ENCODE results near the gene NAA38.
A peak's percentile ranks its signal among the peaks of the same experiment; 100 is the strongest.

NAA38 gene

DNA sequence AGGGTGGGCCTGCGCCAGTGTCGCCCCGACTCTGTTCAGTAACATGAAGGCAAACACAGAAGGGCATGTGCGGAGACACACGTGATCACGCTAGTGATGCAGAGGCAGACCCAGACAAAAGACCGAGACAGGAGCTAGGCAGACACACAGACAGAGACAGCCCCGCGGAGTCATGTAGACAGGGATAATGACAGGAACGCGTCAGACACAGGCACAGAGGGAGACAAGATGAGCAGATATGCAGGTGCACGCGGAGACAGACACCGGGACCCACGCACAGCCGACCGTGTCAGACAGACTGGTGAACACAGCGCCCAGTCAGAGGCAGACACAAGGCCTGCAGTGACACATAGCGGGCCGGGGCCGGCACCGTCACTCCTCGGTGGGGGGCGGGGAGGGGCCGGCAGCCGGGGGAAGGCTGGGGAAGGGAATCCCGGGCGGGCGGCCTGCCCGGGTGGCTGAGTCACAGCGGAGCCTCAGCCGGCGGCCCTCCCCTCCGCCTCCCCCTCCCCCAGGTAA, 15.9 kb downstream of the NAA38 start:
- DNase-seq (ENCODE audit: low read depth), result peak; percentile 97

GRCh38 chr17:7840875-7841274, 16.5 kb downstream of the NAA38 start:
- no peak for DNase-seq (ENCODE audit: low read depth)

DNA sequence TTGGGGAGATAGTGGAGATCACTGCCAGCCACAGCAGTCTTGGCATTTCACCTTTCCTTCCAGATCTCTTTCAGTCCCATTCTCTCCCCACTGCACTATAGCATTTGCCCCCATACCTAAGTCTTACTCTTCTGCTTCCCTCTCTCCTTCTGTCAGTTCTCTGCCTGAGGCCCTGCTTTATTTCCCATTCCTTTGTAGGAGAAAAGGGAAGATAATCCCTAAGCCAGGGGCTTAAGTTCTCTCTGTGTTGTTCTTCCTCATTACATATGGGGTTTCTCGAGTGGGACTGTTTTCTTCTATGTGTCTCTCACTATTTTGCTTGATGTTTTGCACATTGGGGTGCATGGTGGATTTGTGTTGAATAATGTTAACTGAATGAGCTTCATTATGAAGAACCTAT, 16.9 kb downstream of the NAA38 start:
- DNase-seq (ENCODE audit: low read depth), result no peak

GRCh38 chr17:7839876-7840261, 17.5 kb downstream of the NAA38 start:
- DNase-seq (ENCODE audit: low read depth), result no peak

GRCh38 chr17:7839190-7839875, 18.0 kb downstream of the NAA38 start:
- DNase-seq (ENCODE audit: low read depth), result no peak

GRCh38 chr17:7838090-7839075, 19.0 kb downstream of the NAA38 start:
- no peak for DNase-seq (ENCODE audit: low read depth)

DNA sequence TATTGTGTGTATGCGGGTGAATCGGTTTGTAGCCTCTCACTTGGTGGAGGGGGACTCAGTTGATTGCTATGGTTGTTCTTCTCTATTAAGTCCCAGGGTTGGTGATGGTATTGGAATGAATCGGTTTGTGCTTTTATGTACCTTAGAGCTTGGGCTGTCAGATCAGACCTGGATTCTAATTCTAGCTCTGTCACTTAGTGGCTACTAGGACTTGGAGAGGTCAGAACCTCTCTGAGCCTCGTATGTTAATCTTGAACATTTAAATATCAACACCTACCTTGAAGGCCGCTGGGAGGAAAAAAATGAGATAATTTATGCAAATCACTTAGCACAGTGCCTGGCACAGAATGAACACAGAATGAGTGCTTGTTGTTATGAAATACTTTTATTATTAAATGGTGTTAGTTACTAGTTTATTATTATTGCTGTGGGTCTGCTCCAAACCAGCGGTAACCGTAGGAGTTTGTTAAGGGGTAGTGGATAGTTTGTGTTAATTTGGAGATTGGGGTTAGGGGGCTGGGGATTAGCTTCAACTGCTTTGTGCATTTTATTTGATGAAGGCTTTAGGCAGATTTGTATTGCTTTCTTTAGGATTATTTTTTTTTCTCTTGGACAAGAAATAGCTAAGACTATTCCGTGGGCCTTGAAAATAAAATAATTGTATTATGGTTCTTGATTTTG, 19.8 kb downstream of the NAA38 start:
- no peak for DNase-seq (ENCODE audit: low read depth)

GRCh38 chr17:7836596-7837407, 20.6 kb downstream of the NAA38 start:
- DNase-seq (ENCODE audit: low read depth), result peak; percentile 70

DNA sequence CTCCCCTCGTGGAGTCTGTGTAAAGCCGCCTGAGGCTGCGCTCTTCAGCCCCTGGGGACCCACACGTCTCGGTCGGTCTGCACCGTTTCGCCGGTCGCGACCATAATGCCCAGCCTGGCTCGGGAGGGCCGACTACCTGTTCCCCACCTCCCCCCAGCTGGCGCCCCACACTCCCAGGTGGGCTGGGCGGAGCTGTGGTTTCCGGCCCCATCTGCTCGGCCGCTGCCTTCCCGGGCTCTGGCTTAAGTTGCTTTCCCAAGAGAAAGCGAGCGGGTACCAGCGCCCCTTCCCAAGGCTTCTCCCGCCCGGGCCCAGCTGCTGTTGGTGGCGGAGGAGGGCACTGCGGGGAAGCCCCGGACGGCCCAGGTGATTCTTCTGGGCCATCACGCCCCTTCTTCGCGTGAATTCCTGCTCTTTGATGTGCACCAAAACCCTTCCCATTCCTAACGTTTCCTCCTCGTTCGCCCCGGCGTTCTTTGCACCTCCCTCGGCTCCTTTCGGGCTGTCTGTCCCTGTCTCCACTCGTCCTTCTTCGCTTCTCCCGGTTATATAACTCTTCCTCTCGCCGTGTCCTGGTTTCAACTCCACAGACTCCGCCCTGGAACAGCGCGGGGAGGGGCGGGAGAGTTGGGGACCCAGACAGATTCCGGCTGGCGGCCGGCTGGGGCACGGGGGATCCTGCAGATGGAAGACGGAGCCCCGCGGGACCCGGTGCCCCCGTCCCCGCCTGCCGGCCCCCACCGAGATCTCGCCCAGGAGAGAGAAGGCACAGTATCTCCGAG, 21.4 kb downstream of the NAA38 start:
- peak; percentile 50 for DNase-seq (ENCODE audit: low read depth)

DNA sequence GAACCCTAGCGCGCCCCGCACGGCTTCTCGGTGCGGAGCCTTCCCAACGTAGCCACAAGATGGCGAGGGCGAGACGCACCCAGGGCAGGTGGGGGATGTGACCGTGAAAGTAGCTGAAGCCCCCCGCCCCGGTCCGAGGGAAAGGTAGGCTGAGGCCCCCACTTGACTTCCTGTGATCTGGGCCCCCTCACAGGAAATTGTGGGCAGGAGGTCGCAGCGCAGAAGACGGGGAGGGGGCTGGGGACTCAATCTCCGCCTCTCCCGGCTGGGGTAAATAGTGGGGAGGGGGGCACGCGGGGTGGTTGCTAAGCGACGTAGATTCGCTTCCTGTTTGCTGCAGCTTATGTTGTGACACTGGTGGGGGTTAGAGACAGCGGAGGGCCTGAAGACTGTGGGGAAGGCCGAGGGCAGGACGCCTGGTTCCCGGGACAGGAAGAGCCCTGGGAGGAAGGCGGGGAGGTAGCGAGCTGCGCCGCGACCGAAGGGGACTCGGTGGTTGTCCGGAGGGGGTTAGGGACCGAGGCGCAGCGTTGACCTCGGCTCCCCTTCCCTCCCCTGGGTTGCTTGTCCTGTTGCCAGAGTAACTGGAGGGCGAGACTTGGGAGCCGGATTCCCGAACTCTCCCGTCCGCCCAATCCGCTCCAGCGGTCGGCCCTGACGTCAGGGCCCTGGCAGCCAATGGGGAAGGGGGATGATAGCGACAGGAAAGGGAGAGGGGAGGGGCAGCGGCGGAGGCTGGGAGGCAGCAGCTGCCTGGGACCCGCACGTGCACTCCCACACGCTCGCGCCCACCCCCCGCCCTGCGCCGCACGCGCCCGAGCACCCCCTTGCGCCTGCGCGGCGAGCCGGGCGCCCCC, 22.2 kb downstream of the NAA38 start:
- peak; percentile 96 for DNase-seq (ENCODE audit: low read depth)

DNA sequence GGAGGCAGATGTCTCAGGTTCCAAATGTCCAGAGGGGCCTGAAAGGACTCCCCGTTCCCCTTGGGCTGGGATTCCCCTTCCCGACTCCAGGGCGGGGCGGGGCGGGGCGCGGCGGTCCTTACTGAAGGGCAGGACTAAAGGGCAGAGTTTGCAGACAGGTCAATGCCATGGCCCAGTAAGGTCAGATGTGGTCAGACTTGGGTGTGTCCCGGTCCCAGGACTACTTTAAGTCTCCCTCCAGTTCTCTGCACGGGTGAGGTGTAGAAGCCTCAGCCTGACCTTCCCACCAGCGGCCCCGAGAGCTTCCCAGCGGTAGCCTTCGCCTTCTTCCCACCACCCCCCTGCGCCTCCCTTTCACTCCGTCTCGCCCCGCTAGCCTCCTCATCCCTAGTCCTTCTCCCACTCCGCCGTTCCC, 22.8 kb downstream of the NAA38 start:
- DNase-seq (ENCODE audit: low read depth), result peak; percentile 67

DNA sequence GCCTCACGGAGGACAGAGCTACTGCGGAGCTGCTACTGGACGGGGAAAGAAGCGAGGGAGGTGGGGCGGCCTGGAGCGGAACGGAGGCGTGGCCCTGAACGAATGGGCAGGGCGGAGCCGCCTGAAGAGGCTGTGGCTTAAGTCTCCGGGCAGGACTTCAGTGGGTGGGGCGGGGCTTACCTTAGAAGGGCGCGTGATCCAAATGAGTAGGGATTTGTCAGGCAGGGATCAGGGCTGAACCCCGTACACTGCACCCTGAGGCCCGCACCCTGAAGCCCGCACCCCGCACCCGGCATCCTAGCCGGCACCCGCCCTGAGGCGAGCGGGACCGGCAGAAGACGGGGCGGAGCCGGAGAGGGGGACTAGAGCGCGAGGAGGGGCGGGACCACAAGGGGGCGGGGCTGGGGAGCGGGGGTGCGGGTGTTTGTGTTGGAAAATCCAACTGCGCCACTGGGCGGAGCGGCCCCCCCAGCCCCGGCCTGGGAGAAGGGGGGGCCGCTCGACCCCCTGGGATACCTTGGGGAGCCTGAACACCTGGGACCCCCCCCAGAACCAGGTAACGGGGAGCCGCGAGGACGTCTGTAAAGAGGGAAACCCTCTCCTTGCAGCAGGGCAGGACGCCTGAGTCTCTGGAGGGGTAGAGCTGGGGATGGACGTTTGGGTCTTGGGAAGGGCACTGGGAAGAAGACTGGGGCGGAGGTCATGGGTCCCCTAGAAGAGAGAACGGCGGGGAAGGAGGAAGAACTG, 23.4 kb downstream of the NAA38 start, which contains the start of gene KDM6B:
Gene KDM6B (plus strand): TSS at position 423 of the 747 bp plus-strand sequence. CDS start 11,338 bp downstream, outside the sequence.
- peak; percentile 79 for DNase-seq (ENCODE audit: low read depth)

DNA sequence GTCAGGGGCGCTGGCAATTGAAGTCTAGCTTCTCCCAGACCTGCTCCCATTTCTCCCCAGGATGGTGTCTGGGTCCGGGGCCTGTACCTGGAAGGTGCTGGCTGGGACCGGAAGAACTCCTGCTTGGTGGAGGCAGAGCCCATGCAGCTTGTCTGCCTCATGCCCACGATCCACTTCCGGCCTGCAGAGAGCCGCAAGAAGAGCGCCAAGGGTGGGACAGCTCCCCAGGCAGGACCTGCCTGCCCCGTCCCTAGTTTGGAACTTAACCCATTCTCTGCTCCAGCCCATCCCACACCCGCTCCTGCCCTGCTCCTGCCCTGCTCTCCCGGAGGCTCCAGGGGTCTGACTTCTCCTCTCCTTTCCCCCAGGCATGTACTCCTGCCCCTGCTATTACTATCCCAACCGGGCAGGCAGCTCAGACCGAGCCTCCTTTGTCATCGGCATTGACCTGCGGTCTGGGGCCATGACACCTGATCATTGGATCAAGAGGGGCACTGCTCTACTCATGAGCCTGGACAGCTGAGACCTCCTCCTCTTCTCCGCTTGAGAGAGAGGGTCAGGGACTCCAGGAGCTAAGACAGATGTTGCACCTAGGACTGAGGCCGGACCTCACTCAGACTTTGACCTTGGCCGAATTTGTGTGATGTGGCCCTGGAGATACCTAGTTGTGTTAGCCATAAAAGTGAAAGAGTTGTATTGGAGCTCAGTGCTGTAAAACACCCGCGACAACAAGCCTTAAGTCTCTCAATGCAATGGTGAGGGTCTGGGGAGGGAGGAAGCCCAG, 24.2 kb downstream of the NAA38 start:
- DNase-seq (ENCODE audit: low read depth), result no peak

DNA sequence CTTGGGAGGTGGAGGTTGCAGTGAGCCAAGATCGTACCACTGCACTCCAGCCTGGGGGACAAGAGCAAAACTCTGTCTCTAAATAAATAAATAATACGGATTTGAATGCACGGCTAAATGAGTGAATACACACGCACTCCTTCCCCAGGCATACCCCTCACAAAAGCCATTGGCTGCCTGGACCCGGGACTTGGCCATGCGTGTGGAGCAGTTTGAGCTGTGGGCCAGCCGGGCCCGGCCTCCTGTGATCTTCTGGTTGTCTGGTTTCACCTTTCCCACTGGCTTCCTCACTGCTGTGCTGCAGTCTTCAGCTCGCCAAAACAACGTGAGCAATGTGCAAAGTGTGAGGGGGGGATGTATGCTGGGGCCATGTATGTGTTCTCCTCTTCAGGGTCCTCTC, 24.9 kb downstream of the NAA38 start:
- no peak for DNase-seq (ENCODE audit: low read depth)

DNA sequence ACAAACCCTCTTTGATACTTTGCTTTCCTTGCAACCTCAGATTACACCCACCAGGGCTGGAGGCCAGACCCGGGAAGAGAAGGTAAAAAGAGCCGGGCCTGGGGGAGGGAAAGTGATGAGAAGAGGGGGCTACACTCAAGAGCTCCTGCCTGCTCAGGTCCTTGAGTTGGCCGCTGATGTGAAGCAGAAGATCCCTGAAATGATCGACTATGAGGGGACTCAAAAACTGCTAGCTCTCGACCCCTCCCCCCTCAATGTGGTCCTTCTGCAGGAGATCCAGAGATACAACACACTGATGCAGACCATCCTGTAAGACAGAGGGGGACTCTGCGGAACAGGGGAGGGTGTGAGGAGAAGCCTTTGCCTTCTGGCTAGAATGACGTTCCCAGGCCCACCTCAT, 26.1 kb downstream of the NAA38 start:
- no peak for DNase-seq (ENCODE audit: low read depth)

GRCh38 chr17:7830616-7831015, 26.7 kb downstream of the NAA38 start:
- DNase-seq (ENCODE audit: low read depth), result no peak

- DNase-seq (ENCODE audit: low read depth), result no peak
These were observed 32.0 kb downstream of the NAA38 start for GRCh38 chr17:7825206-7825990.

All from T-helper 22 cell (primary cell).